LNCAP (cell line): ENCODE results near the gene ATP6V1F.

Experiments used
- TF ChIP-seq, protein P1 (sequence below): fragments of 450-650 bp; IDR thresholded peaks from 2 replicates; pipeline ENCODE4 v1.5.1; 2017; ENCODE audit warnings: mild to moderate bottlenecking

ATP6V1F gene

DNA sequence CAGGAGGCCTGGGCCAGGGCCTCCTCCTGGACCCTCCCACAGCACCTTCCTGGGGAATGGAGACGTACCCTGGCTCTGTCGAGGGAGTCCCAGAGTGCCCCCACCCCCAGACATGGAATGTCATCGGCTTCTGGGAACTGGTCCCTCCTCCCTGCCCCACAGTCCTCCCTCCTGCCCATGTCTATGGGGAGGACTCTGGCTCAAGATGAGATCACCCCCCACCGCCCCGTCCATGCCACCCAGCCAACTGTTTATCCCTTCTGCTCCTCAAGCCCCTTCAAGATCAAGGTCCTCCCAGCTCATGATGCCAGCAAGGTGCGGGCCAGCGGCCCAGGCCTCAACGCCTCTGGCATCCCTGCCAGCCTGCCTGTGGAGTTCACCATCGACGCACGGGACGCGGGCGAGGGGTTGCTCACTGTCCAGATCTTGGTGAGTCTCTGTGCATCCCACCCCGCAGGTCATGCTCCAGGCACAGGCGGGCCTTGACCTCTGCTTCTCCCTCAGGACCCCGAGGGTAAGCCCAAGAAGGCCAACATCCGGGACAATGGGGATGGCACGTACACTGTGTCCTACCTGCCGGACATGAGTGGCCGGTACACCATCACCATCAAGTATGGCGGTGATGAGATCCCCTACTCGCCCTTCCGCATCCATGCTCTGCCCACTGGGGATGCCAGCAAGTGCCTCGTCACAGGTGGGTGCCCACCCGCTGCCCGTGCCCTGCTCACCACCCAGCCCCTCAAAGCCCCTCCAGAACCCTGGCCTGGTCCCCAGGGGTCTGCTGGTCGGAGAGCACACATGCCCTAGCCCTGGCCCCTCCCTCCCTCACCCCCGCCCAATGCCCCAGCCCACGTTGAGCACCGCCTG lies 14.1 kb upstream of the ATP6V1F start:
- TF ChIP-seq, protein P1, sequence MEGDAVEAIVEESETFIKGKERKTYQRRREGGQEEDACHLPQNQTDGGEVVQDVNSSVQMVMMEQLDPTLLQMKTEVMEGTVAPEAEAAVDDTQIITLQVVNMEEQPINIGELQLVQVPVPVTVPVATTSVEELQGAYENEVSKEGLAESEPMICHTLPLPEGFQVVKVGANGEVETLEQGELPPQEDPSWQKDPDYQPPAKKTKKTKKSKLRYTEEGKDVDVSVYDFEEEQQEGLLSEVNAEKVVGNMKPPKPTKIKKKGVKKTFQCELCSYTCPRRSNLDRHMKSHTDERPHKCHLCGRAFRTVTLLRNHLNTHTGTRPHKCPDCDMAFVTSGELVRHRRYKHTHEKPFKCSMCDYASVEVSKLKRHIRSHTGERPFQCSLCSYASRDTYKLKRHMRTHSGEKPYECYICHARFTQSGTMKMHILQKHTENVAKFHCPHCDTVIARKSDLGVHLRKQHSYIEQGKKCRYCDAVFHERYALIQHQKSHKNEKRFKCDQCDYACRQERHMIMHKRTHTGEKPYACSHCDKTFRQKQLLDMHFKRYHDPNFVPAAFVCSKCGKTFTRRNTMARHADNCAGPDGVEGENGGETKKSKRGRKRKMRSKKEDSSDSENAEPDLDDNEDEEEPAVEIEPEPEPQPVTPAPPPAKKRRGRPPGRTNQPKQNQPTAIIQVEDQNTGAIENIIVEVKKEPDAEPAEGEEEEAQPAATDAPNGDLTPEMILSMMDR = no peak

DNA sequence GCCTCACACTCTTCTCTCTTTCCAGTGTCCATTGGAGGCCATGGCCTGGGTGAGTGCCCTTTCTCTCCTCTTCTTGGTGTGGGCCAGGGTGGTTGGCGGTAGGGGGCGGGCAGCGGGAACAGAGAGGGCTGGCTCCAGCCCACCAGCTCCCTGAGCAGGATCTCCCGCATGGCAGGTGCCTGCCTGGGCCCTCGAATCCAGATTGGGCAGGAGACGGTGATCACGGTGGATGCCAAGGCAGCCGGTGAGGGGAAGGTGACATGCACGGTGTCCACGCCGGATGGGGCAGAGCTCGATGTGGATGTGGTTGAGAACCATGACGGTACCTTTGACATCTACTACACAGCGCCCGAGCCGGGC lies 13.5 kb upstream of the ATP6V1F start:
- TF ChIP-seq, protein P1 = no peak

DNA sequence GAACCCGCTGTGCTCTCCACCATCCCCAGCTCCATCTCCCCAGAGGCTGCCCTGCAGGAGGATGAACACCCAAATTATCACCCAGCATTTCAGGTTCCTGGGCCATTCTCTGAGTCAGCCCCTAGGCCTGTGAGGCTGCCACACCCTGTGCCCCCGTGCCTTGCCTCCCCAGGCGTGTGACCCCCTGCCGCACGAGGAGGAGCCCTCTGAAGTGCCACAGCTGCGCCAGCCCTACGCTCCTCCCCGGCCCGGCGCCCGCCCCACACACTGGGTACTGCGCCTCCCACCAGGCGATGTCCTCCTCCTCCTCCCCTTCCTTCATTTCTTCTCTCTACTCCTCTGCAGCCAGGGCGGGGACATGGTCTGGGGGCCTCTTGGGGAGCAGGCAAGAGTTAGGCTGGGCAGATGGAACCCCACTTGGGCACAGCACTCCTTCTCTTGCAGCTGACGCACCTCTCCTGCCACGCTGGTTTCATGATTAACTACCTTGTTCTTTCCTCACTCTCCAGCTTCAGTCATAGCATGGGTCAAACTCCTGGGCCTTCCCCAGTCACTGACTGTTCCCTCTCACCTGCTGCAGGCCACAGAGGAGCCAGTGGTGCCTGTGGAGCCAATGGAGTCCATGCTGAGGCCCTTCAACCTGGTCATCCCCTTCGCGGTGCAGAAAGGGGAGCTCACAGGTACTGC lies 12.7 kb upstream of the ATP6V1F start:
- TF ChIP-seq, protein P1 = no peak

DNA sequence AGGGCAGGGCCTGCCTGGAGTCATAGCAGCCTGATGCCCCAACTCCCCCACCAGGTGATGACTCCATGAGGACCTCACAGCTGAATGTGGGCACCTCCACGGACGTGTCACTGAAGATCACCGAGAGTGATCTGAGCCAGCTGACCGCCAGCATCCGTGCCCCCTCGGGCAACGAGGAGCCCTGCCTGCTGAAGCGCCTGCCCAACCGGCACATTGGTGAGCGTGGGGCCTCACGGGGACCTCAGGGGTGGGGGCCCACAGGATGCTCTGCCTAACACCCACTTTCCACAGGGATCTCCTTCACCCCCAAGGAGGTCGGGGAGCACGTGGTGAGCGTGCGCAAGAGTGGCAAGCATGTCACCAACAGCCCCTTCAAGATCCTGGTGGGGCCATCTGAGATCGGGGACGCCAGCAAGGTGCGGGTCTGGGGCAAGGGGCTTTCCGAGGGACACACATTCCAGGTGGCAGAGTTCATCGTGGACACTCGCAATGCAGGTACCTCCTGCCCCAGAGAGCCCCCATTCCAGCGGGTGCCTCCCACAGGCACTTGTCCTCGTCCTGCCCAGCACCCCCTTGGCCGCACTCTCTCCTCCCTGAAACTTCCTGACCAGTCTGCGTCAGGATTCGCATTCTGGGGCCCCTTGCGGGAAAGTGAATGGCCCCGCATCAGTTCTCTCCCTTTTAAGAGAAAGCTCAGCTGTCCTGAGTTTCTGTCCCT lies 10.0 kb upstream of the ATP6V1F start:
- TF ChIP-seq, protein P1 = no peak

DNA sequence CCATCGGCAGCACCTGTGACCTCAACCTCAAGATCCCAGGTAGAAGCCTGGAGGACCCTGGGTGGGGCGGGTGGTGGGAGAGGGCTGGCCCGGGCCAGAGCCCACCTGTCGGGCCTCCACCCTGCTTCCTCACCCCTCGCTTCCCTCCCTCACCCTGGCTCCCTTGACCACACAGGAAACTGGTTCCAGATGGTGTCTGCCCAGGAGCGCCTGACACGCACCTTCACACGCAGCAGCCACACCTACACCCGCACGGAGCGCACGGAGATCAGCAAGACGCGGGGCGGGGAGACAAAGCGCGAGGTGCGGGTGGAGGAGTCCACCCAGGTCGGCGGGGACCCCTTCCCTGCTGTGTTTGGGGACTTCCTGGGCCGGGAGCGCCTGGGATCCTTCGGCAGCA lies 8.9 kb upstream of the ATP6V1F start:
- TF ChIP-seq, protein P1 = no peak

DNA sequence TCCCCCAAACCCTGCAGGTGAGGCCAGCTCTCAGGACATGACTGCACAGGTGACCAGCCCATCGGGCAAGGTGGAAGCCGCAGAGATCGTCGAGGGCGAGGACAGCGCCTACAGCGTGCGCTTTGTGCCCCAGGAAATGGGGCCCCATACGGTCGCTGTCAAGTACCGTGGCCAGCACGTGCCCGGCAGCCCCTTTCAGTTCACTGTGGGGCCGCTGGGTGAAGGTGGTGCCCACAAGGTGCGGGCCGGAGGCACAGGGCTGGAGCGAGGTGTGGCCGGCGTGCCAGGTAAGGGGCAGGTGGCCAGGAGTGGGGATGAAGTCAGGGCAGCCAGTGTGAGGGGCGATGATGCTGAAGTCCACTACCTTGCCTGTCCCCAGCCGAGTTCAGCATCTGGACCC lies 8.3 kb upstream of the ATP6V1F start:
- TF ChIP-seq, protein P1 = no peak

DNA sequence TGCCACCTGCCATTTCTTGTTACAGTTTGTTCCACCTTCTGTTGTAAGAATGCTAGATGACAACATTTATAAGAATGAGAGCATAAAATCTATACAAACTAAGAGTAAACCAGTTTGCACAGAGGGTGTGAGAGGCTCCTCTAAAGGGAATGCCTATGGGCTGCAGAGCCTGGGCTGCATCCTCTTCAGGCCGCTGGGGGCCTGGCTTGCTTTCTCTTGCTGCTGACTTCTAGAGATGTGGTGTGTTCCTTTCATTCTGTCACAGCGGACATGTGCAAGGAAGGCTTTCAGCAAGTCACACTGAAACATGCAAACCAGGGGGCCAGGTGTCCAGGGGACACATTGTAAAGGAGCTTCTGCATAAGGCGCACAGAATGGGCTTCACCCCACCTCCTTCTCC lies 7.1 kb upstream of the ATP6V1F start:
- TF ChIP-seq, protein P1 = no peak
